Suprapubic skin (tissue), 3 donors: ENCODE results near the gene MMAB.

Experiments used
- EP300 ChIP-seq: sonication (generic); formaldehyde crosslinking; IDR thresholded peaks from one replicate; pipeline ENCODE4 v1.6.1; 2017; ENCODE audit warnings: antibody characterized with exemption
- POLR2A ChIP-seq, 2 donors: fragments of 450-650 bp; IDR thresholded peaks; one replicate each; pipeline ENCODE4 v1.6.1; 2017; ENCODE audit warnings: antibody characterized with exemption in 2 of 2, mild to moderate bottlenecking in 2 of 2, moderate library complexity in 2 of 2
- TF ChIP-seq, protein P1 (sequence below), 2 donors: fragments of 200-600 bp in 1 of 2; fragments of 450-650 bp in 1 of 2; sonication (generic) in 1 of 2; IDR thresholded peaks; one replicate each; pipeline ENCODE4 v1.5.1; 2016 to 2019; ENCODE audit warnings: antibody characterized with exemption in 2 of 2, mild to moderate bottlenecking in 1 of 2, moderate library complexity in 1 of 2

DNA sequence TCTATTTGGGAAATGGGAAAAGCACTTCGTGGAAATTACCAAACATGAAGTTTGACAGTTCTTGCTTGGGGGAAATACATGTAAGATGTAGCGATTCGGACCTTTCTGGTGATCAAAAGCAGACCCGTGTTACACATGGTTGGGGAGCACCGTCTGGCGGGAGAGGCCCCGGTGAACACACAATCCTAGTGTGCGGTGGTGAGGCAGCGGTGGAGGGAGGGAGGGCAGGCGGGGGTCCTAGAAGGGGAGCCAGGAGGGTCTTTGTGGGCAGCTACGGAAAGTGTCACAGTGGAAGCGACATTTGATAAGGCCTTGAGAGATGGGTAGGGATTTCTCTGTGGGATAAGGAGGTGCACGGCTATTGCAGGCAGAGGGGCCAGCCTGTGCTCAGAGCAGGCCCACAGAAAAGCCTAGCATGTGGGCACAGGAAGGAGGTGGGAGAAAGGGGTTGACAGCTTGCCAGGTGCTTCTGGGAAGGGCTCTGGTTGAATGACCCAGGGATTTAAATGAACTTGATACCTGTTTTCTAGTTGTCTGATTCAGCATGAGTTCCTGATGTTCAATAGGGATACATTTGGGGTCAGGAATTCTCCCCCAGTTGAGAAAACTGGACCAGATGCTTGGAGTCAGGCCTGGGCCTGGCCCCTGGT is 7.5 kb upstream of the MMAB start:
- TF ChIP-seq POLR2A (IDR thresholded peaks at IDR 0.05), result no peak
- TF ChIP-seq, protein P1, sequence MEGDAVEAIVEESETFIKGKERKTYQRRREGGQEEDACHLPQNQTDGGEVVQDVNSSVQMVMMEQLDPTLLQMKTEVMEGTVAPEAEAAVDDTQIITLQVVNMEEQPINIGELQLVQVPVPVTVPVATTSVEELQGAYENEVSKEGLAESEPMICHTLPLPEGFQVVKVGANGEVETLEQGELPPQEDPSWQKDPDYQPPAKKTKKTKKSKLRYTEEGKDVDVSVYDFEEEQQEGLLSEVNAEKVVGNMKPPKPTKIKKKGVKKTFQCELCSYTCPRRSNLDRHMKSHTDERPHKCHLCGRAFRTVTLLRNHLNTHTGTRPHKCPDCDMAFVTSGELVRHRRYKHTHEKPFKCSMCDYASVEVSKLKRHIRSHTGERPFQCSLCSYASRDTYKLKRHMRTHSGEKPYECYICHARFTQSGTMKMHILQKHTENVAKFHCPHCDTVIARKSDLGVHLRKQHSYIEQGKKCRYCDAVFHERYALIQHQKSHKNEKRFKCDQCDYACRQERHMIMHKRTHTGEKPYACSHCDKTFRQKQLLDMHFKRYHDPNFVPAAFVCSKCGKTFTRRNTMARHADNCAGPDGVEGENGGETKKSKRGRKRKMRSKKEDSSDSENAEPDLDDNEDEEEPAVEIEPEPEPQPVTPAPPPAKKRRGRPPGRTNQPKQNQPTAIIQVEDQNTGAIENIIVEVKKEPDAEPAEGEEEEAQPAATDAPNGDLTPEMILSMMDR (IDR thresholded peaks at IDR 0.05), result no peak
- TF ChIP-seq EP300, result no peak
